GM19035 (cell line): Measurements from ENCODE around the gene MRPS33.
A peak's percentile ranks its signal among the peaks of the same experiment; 100 is the strongest.
"Not testable (repeated sequence)": the region's sequence is repeated elsewhere in the genome, so short reads cannot be mapped to it uniquely, and the experiment has no call there.

Experiments used
- ATAC-seq: cut with Tn5 transposase; IDR thresholded peaks from one replicate; pipeline ENCODE4 v1.9.1; 2021; ENCODE audit not compliant: unreplicated experiment

The MRPS33 gene

DNA sequence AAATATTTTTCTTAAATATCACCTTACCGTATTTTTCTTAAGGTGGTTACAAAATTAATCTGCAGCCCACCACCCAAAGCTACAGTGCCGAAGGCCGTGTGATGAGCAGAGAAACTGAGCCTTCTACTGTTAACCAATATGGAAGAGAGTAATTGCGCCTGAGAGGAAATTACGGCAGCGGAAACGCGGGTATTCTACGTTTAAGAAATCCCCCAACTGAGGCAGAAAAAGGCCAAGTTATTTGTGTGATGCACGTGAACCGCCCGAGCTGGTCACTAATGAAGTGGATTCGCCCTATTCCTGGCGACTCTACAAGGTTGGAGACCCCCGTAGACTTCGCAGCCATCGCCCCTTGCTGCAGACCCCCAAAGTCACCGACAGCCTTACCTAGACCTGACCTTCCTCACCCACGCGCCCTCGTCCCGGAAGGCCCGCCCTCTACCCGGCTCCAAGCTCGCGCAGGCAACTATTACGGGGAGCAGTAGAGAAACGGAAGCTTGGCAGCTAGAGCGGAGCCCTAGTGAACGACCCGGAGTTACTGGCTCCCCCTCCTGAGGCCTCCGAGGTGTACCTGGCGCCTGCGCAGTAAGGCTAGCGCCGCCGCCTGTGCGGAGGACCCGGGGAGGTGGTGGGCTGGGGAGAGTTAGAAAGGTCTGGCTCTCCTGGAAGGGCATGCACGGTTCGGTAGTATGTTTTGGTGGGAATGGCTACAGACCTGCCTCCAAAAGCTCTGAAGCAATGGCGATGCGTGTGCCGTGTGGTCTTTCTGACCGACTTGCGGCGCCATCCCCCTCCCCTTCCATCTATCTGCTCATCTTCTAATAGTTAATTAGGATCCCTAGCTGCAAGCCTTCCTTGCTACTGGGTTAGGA is at the start of gene MRPS33:
Gene MRPS33, minus strand, starts transcription at position 429 of the 872 bp plus-strand sequence. CDS start 4,319 bp downstream, outside the sequence.
- peak; percentile 99 for ATAC-seq

DNA sequence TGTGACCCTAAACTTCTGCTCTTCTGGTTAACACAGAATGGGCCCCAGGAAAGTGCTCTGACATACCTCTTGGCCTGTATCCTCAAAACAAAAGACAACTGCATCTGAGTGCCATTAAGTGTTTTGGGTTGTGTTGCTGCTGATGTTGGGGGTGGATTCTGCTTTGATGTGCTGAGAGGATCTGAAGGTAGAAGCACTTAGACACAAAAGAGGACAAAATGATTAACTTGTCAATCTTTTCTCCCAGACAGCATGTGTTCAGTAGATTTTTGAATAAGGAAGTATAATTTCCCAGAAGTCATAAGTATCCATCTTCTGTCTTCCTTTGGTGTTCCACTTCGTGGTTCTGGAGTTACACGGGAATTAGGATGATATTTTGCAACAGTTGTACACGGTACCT is 43.0 kb upstream of the MRPS33 start:
- ATAC-seq, result no peak

DNA sequence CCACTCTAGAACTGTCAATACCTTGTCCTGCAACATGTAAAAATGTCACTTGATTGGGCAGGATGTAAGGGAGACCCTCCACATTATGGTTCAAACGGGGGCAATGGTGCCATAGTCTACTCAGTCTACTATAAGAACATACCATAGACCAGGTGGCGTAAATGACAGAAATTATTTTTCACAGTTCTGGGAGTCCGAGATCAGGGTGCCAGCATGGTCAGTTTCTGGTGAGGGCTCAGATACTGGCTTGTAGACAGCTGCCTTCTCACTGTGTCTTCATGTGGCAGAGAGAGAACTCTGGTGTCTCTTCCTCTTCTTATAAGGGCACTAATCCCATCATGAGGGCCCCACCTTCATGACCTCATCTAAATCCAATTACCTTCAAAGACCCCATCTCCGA is 40.4 kb upstream of the MRPS33 start:
- no peak for ATAC-seq

DNA sequence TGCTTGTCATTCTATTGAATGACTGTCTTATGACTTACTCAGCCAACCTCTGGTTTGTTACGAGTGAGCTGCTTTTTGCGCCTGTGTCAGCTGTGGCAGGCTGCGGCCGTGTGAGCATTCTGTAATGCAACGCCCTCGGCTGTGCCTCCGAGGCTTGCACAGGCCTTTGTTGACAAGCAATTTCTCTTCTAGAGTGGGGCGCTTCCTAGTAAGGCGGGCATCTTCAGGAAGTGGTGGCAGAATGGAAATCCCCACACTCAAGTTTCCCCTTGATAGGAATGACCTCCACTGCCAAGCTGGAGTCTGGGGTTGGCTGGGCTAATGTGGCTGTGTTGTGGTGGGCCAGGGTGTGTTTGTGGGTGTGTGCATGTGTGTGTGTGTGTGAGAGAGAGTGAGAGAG is 38.9 kb upstream of the MRPS33 start:
- ATAC-seq, result no peak

DNA sequence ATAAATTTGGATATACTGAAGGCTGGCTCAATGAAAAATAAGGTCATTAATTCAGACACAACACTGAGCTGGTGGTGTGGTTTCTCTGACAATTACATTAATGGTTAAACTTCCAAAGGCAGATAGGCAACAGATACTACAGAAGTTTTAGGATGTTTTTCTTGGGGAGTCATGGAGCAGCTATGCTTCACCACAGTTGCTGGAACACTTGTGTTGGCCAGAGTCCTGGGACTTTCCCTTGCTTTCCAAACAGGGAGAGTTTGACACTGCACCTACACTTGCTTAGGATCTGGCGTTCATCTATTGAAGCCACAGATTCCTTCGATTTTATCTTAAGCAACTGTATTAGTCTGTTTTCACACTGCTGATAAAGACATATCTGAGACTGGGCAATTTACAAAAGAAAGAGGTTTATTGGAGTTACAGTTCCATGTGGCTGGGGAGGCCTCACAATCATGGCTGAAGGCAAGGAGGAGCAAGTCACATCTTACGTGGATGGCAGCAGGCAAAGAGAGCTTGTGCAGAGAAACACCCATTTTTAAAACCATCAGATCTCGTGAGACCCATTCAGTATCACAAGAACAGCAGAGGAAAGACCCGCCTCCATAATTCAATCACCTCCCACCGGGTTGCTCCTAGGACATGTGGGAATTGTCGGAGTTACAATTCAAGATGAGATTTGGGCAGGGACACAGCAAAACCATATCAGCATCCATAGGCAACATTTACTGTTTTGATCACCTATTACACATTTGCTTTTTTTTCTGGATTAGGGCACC is 31.3 kb upstream of the MRPS33 start:
- ATAC-seq, result no peak

DNA sequence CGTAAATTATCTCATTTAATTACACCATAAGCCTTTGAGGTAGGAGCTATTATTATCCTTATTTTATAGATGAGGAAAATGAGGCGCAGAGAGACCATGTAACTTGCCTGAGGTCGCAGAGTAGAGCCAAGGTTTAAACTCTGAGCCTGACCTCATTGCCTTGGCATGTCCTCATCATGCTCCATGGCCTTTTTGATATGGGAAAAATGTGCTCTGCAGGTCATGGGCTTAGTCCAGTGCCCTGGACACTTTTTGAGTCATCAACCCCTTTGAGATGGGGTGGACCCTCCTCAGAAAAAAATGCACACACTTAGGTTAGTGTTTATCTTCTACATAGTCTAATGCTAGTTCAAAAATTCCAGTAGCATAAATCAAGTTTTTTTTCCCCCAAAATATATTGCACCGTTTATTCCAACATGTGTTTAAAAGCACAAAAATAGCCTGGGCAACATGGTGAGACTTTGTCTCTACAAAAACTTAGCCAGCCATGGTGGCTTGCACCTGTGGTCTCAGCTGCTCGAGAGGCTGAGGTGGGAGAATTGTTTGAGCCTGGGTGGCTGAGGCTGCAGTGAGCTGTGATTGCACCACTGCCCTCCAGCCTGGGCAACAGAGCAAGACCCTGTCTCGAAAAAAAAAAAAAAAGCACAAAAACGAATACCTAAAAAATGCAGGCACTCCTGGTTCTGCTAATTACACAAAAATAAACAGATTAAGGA is 30.5 kb upstream of the MRPS33 start:
- no peak for ATAC-seq

DNA sequence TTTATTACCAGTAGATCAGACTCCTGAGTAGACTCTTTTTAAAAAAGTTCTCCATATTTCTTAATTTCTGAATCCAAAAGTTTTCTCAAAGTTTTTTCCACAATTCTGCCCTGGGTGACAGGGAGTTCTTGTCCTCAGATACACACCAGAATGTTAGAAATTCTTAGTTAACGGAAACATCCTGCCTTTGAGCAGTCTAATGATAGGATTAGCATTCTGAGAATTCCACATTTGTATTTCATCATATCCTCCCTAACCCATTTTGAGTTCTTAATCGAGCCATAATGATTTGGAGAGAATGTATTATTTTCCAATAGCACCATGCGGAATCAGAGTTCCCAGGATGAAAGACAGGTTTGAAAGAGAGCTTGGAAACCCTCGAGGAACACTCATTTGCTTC is 28.9 kb upstream of the MRPS33 start:
- ATAC-seq, result no peak

DNA sequence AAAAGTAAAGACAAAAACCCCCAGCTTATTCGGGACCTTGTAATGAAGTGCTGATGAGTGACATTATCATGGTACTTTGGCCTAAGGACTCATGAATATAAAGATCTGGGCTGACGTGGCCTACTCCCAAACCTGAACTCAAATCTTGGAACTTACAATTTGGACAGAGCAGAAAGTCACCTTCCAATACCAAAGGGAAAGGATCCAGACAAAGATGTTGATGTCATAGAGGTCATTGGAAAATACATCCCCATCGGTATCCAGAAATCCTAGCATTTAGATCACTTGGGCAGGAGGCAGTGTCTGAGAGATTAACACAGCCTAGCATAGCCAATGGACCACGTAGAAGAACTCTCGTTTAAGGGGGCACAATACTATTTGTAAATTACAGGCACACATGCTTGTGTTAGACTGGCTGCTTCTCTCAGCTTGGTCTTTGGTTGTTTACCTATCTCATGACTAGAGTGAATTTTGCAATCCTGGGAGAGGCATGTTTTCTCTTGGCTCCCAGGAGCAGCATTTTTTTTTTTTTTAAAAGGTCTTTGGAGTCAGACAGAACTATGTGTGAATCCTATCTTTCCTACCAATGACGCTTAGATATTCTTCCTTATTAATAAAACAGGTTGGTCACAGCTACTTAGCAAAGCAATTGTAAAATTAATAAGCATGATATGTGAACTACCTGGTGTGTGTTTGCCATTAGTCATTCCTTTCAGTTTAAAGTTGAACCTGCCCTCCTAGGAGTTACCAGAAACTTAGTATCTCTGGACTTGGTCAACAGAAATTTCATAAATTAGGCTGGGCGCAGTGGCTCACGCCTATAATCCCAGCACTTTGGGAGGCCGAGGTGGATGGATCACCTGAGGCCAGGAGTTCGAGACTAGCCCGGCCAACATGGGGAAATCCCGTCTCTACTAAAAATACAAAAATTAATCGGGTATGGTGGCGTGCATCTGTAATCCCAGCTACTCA is 27.8 kb upstream of the MRPS33 start:
- no peak for ATAC-seq

DNA sequence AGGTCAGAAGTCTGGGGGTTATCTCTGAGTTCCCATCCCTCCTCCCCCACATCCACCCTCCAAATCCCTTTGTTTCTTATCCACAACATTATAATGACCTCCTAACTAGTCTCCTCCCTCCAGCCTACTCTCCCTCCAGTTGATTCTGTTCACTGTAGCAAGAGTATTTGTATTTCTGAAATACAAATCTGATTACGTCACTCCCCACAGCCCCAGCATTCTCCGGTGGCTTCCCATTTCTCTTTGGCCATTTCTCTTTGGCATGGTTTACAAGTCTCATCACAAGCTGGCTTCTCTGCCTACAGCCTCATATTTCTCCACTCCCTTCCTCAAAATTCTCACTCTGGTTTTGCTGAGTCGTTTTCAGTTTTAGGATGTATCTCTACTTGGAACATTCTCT is 24.6 kb upstream of the MRPS33 start:
- no peak for ATAC-seq

DNA sequence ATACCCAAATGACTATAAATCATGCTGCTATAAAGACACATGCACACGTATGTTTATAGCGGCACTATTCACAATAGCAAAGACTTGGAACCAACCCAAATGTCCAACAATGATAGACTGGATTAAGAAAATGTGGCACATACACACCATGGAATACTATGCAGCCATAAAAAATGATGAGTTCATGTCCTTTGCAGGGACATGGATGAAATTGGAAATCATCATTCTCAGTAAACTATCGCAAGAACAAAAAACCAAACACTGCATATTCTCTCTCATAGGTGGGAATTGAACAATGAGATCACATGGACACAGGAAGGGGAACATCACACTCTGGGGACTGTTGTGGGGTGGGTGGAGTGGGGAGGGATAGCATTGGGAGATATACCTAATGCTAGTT is 23.3 kb upstream of the MRPS33 start:
- not testable (repeated sequence) for ATAC-seq

DNA sequence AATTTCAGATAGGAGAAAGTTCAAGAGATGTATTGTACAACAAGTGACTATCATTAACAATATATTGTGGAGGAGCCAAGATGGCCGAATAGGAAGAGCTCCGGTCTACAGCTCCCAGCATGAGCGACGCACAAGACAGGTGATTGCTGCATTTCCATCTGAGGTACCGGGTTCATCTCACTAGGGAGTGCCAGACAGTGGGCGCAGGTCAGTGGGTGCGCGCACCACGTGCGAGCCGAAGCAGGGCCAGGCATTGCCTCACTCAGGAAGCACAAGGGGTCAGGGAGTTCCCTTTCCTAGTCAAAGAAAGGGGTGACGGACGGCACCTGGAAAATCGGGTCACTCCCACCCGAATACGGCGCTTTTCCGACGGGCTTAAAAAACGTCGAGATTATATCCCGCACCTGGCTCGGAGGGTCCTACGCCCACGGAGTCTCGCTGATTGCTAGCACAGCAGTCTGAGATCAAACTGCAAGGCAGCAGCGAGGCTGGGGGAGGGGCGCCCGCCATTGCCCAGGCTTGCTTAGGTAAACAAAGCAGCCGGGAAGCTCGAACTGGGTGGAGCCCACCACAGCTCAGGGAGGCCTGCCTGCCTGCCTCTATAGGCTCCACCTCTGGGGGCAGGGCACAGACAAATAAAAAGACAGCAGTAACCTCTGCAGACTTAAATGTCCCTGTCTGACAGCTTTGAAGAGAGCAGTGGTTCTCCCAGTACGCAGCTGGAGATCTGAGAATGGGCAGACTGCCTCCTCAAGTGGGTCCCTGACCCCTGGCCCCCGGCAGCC is 18.0 kb upstream of the MRPS33 start:
- not testable (repeated sequence) for ATAC-seq

DNA sequence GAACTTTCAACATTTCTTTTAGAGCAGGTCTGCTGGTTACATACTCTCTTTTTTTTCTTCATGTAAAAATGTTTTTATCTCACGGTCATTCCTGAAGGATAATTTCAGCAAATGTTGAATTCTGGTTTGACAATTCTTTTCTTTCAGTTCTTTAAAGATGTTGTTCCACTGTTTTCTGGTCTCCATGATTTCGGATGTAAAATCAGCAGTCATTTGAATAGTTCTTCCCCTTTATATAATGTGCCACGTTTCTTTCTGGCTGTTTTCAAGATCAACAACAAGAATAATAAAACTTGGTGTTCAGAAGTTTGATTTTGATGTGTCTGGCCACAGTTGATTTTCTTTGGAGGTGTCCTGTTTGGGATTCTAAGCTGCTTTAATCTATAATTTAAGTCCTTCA is 14.0 kb upstream of the MRPS33 start:
- ATAC-seq, result no peak

DNA sequence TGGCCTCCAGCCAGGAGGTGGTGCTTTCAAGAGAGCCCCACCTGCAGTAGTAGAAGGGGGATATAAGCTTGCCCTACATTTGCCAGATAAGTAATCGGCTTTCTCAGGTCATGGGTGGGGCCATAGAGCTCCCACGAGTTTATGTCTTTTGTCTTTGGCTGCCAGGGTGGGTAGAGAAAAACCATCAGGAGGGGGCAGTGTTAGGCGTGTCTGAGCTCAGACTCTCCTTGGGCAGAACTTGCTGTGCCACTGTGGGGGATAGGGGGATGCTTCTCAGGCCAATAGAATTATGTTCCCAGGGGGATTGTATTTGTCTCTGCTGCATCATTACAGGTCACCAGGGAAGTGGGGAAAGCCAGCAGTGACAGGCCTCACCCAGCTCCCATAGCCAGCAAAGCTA is 12.3 kb upstream of the MRPS33 start:
- no peak for ATAC-seq

DNA sequence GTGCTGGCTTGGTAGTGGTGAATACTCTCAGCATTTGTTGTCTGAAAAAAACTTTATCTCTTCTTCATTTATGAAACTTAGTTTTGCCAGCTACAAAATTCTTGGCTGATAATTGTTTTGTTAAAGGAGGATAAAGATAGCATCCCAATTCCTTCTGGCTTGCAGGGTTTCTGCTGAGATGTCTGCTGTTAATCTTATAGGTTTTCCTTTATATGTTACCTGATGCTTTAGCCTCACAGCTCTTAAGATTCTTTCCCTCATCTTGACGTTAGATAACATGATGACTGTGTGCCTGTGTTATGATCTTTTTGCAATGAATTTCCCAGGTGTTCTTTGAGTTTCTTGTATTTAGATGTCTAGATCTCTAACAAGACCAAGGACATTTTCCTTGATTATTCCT is 9.9 kb upstream of the MRPS33 start:
- ATAC-seq, result no peak

DNA sequence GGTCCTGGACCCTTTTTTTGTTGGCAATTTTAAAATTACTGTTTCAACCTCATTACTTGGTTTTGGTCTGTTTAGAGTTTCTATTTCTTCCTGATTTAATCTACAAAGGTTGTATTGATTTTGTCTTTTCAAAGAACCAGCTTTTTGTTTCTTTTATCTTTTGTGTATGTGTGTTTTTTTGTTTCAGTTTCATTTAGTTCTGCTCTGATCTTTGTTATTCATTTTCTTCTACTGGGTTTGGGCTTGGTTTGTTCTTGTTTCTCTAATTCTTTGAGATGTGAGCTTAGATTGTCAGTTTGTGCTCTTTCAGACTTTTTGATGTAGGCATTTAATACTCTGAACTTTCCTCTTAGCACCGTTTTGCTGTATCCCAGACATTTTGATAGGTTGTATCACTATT is 8.5 kb upstream of the MRPS33 start:
- no peak for ATAC-seq

DNA sequence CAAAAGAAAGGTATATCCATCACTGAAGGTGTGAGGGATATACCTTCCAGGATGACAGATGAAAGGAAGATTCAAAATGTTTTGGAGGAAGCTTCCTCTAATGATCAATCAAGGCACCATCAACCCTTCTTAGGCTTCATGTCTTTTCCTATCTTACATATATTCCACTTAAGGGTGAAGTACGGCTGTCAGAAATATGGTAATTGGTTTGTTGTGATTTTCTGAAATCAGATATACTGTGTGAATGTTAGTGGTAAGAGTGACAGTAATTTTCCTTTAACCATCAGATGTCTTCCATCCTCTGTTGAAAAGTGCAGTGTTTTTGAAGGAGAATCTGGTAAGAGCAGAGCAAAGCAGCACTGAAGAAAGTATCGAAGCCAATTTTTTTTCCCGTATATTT is 2.8 kb upstream of the MRPS33 start:
- no peak for ATAC-seq

DNA sequence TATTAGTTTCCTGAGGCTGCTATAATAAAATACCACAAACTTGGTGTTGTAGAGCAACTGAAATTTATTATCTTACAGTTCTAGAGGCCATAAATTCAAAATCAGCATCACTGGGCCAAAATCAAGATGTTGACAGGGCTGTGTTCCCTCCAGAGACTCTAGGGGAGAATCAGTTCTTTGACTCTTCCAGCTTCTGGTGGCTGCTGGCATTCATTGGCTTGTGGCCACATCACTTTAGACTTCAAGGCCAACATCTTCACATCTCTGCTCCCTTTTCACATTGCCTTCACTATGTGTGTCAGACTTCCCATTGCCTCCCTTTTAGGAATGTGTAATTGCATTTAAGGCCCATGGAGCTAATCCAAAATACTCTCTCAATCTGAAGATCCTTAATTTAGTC is 1.6 kb upstream of the MRPS33 start:
- ATAC-seq, result no peak

DNA sequence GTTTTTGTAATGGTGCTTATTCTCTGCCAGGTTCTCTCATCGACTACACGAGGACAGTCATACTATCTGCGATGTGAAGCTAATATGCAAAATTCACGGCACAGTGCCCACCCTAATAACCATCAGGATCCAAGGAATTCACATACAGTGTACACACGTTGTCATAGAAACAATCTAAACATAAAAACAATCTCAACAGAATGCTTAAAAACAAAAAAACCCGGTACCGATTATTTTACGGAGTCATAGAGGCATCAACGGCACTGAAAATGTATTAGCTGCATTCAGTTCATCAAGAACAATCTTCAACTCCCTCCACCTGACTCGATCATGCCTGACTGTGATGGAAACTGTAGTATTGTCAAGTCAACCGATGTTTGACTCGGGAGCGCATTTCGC is 628 bp downstream of the MRPS33 start:
- ATAC-seq, result peak; percentile 4

DNA sequence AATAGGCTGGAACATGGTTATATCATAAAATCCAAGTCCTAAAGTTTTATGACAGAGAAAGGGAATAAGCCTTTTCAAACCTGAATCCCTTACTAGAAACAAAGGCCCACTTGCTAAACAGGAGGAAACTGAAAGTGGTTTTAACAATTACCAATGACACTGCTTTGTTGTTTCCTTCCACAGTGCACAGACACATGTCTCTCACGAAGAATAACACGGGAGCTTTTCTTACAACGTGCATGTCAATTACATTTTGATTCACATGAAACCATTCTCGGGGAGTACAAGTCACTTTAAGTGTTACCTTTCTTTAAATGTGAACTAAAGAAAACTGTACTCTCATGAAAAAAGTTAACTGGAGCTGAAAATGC is 1.4 kb downstream of the MRPS33 start:
- ATAC-seq, result no peak
